Colonic mucosa (tissue), 4 donors: Measurements from ENCODE around the gene GPC1. TPM values are rescaled to one million over a fixed set of nuclear protein-coding genes. Genes with fewer than 3 reads are reported as not detected.

Source experiments
- DNase-seq: peaks from one replicate; pipeline ENCODE4 v3.0.0-alpha.2; 2020
- H3K27ac ChIP-seq: fragments of 200-600 bp; one replicate; pipeline ENCODE4 v1.8.0; 2021
- H3K27me3 ChIP-seq: fragments of 200-600 bp; one replicate; pipeline ENCODE4 v1.8.0; 2021
- H3K36me3 ChIP-seq: fragments of 200-600 bp; one replicate; pipeline ENCODE4 v1.8.0; 2021
- H3K4me1 ChIP-seq: fragments of 200-600 bp; one replicate; pipeline ENCODE4 v1.8.0; 2021; ENCODE audit warnings: mild to moderate bottlenecking
- H3K4me3 ChIP-seq: fragments of 200-600 bp; one replicate; pipeline ENCODE4 v1.8.0; 2021
- H3K9ac ChIP-seq, 2 donors: one replicate each; pipeline ENCODE4 v1.7.0; 2013; ENCODE audit warnings: control low read depth in 2 of 2, low read depth in 2 of 2, low read length in 2 of 2
- H3K9me3 ChIP-seq: fragments of 200-600 bp; one replicate; pipeline ENCODE4 v1.8.0; 2021
- CTCF ChIP-seq: fragments of 200-600 bp; IDR thresholded peaks from one replicate; pipeline ENCODE4 v1.8.0; 2022; ENCODE audit warnings: antibody characterized with exemption, mild to moderate bottlenecking
- intact Hi-C: fragments of 100-400 bp; cut with DNase I; formaldehyde crosslinking; loops from one replicate; pipeline ENCODE4 v1.14.1; 2022
- total RNA-seq, 2 donors: library from RNA; stranded (reverse); fragmentation: NEBNext Ultra II Directional in 1 of 2; extraction: Animal tissue kit (Norgen Biotek cat#: 25700) in 1 of 2; gene quantifications; one replicate each; pipeline ENCODE4 v1.2.1, GENCODE V29; 2021
- donor health status: healthy.
- donor health status: DM: no; HTN: no; CAD: no.
- donor health status: DM: no; HTN: no; CAD: no.

Gene GPC1
- total RNA-seq, 2 donors from 2014 or later: 19.0 to 23.1 TPM

DNA sequence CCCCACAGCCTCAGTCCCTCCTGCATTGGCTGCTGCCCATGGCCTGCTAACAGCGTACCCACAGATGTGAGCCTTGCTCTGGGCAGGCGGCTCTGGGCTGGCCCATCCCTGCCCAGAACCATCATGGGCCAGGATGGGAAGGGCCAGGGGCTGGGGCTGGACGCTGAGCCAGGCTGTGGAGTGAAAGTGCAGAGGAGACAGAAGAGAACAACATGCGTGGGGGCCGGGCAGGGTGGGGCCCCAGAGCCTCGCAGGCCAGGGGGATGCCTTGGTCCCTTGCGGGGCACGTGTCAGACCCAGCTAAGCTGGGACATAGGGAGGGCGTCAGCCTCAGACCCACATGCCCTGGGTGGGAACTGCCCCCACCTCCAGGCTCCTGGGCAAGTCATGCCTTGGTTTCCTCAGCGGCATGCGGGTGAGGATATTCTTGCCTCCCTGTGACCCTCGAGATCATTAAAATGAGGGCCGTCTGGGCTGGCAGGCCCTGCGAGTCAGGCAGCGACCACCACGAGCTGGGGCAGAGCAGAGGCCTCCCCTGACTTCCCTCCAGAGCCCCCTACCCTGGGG, 27.3 kb downstream of the GPC1 start:
- intact Hi-C loops: no loop called here
- Histone ChIP-seq H3K4me3 (no peak overlapping the region), H3K9ac (no peak overlapping the region), H3K9me3 (no peaks in the 10 kb centered on the region), H3K27me3 (no peaks in the 10 kb centered on the region), H3K4me1 (no peaks in the 10 kb centered on the region), H3K27ac (no peak overlapping the region), H3K36me3 (no peaks in the 10 kb centered on the region)
- no peak for TF ChIP-seq CTCF
- DNase-seq: no peak

GRCh38 chr2:240463274-240463865, 27.9 kb downstream of the GPC1 start:
- H3K4me3 ChIP-seq: no peak overlapping the region
- no peaks in the 10 kb centered on the region for H3K9me3 ChIP-seq
- no peaks in the 10 kb centered on the region for H3K27me3 ChIP-seq
- H3K4me1 ChIP-seq: no peaks in the 10 kb centered on the region
- peak; percentile 12 for DNase-seq
- no peak overlapping the region for H3K27ac ChIP-seq
- no peak for TF ChIP-seq CTCF
- no peak overlapping the region for H3K9ac ChIP-seq
- intact Hi-C loops: no loop called here
- no peaks in the 10 kb centered on the region for H3K36me3 ChIP-seq

- no peaks in the 10 kb centered on the region for H3K36me3 ChIP-seq
Measured at GRCh38 chr2:240463866-240464481, 28.5 kb downstream of the GPC1 start.

GRCh38 chr2:240464514-240465241, 29.2 kb downstream of the GPC1 start:
- intact Hi-C loops: no loop called here
- Histone ChIP-seq H3K4me1 (no peaks in the 10 kb centered on the region), H3K9me3 (no peaks in the 10 kb centered on the region), H3K27me3 (no peaks in the 10 kb centered on the region), H3K9ac (no peak overlapping the region), H3K4me3 (no peak overlapping the region), H3K36me3 (no peaks in the 10 kb centered on the region), H3K27ac (no peak overlapping the region)
- no peak for TF ChIP-seq CTCF
- peak; percentile 13 for DNase-seq

More at GRCh38 chr2:240463866-240464481, 28.5 kb downstream of the GPC1 start:
- Histone ChIP-seq H3K9ac (no peak overlapping the region), H3K4me3 (no peak overlapping the region), H3K9me3 (no peaks in the 10 kb centered on the region), H3K27me3 (no peaks in the 10 kb centered on the region), H3K27ac (no peak overlapping the region), H3K4me1 (no peaks in the 10 kb centered on the region)
- peak; percentile 13 for DNase-seq
- TF ChIP-seq CTCF: no peak
- intact Hi-C loops: no loop called here

DNA sequence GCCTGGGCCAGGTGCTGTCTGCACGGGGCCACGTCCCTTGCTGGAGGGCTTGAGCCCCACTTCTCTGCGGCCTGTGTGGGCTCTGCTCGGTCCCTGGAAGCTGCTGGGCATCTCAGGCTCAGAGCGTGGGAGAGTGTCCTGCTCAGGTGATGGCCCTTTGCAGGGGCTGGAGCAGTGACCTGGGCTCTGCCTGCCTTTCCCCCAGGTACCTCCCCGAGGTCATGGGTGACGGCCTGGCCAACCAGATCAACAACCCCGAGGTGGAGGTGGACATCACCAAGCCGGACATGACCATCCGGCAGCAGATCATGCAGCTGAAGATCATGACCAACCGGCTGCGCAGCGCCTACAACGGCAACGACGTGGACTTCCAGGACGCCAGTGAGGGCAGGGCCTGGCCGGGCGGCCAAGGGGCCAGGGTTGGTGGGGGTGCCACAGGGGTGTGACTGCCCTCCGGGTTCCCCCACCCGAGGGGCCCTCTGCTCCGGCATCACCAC, 29.9 kb downstream of the GPC1 start:
- Histone ChIP-seq H3K4me1 (no peaks in the 10 kb centered on the region), H3K9me3 (no peaks in the 10 kb centered on the region), H3K9ac (no peak overlapping the region), H3K27me3 (no peaks in the 10 kb centered on the region), H3K36me3 (no peaks in the 10 kb centered on the region), H3K4me3 (no peak overlapping the region), H3K27ac (no peak overlapping the region)
- DNase-seq: peak; percentile 14
- intact Hi-C loops: no loop called here
- TF ChIP-seq CTCF: no peak
